Measurements from ENCODE around the gene SLK.
A peak's percentile ranks its signal among the peaks of the same experiment; 100 is the strongest.

Gene SLK

GRCh38 chr10:104031631-104032030 lies 64.7 kb downstream of the SLK start:
- H3K4me3 ChIP-seq (ENCODE audit: low read length), result no peak overlapping the region
- no CpG with 5 or more reads among the region's 2 CpGs for WGBS (ENCODE audit: insufficient coverage, insufficient read length)
- no peaks in the 10 kb centered on the region for H3K9me3 ChIP-seq (ENCODE audit: control insufficient read depth, insufficient read depth, low read length)
- no peak overlapping the region for H3K27ac ChIP-seq (ENCODE audit: low read length)
- H3K36me3 ChIP-seq (ENCODE audit: control insufficient read depth, insufficient read depth, low read length), result no peaks in the 10 kb centered on the region
- no peak for DNase-seq (ENCODE audit: low read depth, low spot score)
- H3K4me1 ChIP-seq (ENCODE audit: control insufficient read depth, insufficient read depth, low read length), result peaks cover 7% of the 10 kb centered on the region
- H3K27me3 ChIP-seq (ENCODE audit: control insufficient read depth, insufficient read depth, low read length), result no peaks in the 10 kb centered on the region

DNA sequence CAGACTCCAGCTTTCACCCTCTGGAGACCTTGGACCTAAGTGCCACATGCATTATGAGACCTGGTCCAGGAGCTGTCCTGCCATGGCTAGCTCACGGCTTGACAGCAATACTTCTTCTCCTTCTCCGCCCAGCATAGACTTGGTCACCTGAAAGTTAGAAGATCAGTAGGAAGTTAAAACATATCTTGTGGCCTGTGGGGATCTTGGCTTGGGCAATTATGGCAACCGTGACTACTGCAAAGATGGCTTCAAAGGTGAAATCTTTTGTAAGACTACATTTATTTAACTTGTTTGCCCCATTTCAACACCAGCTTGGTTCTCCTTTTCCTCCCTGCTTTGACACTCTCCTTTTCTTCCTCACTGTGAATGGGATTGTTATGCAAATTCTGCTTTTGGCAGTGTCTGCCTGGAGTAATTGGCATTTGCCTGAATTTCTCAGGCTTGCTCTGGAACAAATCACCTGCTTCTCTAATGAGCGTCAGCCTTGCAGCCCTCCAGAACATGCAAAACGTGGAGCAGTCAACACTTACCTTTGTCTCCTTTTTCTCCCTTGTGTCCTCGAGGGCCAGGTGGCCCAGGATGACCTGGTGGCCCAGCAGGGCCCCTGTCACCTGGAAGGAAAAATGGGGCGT lies 65.3 kb downstream of the SLK start:
- no peaks in the 10 kb centered on the region for H3K36me3 ChIP-seq (ENCODE audit: control insufficient read depth, insufficient read depth, low read length)
- no peak overlapping the region for H3K4me3 ChIP-seq (ENCODE audit: low read length)
- H3K27ac ChIP-seq (ENCODE audit: low read length), result no peak overlapping the region
- no CpG with 5 or more reads among the region's 7 CpGs for WGBS (ENCODE audit: insufficient coverage, insufficient read length)
- DNase-seq (ENCODE audit: low read depth, low spot score), result peak; percentile 16
- H3K9me3 ChIP-seq (ENCODE audit: control insufficient read depth, insufficient read depth, low read length), result no peaks in the 10 kb centered on the region
- peaks cover 7% of the 10 kb centered on the region for H3K4me1 ChIP-seq (ENCODE audit: control insufficient read depth, insufficient read depth, low read length)
- H3K27me3 ChIP-seq (ENCODE audit: control insufficient read depth, insufficient read depth, low read length), result no peaks in the 10 kb centered on the region

DNA sequence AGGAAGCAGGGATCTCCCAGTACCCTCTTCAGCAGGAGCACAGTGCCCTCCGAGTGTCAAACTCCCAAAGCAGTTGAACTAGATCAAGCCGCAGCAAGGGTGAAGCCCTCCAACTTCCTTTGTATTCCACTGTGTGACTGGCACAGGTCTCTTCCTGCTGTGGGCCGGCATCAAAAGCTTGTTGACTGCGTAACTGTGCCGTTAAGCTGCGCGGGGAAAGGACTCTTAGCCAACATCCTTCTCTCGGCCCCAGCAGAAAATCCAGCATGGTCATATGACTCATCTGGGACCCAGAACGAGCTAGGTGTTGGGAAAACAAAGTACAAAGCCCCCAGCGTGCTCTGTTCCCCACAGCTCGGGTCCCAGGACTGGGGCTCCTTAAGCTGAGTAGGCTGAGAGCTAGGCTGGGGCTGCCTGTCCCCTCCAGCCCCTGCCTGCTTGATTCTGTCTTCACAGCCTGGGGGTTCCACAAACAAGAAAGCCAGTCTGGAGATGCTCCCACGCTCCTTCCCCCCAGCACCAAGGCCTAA lies 66.5 kb downstream of the SLK start:
- no peaks in the 10 kb centered on the region for H3K36me3 ChIP-seq (ENCODE audit: control insufficient read depth, insufficient read depth, low read length)
- H3K27ac ChIP-seq (ENCODE audit: low read length), result no peak overlapping the region
- H3K27me3 ChIP-seq (ENCODE audit: control insufficient read depth, insufficient read depth, low read length), result no peaks in the 10 kb centered on the region
- WGBS (ENCODE audit: insufficient coverage, insufficient read length), result no CpG with 5 or more reads among the region's 12 CpGs
- no peak for DNase-seq (ENCODE audit: low read depth, low spot score)
- H3K9me3 ChIP-seq (ENCODE audit: control insufficient read depth, insufficient read depth, low read length), result no peaks in the 10 kb centered on the region
- peaks cover 7% of the 10 kb centered on the region for H3K4me1 ChIP-seq (ENCODE audit: control insufficient read depth, insufficient read depth, low read length)
- no peak overlapping the region for H3K4me3 ChIP-seq (ENCODE audit: low read length)

DNA sequence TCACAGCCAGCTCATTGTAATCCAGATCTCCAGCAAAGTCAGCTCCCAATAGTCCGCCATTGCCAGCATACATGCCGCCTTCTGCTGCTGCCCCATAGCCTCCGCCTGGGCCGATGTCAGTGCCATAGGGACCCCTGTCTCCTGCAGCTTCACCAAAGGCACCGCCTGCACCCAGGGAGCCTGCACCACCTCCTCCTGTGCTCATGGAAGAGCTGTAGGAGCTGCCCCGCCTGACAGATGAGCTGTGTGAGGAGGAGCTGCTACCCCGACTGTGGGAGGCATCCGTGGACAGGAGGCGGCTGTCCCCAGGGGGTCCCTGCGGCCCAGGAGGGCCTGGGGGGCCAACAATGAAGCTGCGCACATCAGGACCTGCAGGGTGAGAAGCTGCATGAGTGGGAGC lies 67.0 kb downstream of the SLK start:
- peaks cover 7% of the 10 kb centered on the region for H3K4me1 ChIP-seq (ENCODE audit: control insufficient read depth, insufficient read depth, low read length)
- H3K27me3 ChIP-seq (ENCODE audit: control insufficient read depth, insufficient read depth, low read length), result no peaks in the 10 kb centered on the region
- no peaks in the 10 kb centered on the region for H3K9me3 ChIP-seq (ENCODE audit: control insufficient read depth, insufficient read depth, low read length)
- no peak overlapping the region for H3K27ac ChIP-seq (ENCODE audit: low read length)
- H3K4me3 ChIP-seq (ENCODE audit: low read length), result no peak overlapping the region
- DNase-seq (ENCODE audit: low read depth, low spot score), result no peak
- H3K36me3 ChIP-seq (ENCODE audit: control insufficient read depth, insufficient read depth, low read length), result no peaks in the 10 kb centered on the region
- WGBS (ENCODE audit: insufficient coverage, insufficient read length), result no CpG with 5 or more reads among the region's 11 CpGs

DNA sequence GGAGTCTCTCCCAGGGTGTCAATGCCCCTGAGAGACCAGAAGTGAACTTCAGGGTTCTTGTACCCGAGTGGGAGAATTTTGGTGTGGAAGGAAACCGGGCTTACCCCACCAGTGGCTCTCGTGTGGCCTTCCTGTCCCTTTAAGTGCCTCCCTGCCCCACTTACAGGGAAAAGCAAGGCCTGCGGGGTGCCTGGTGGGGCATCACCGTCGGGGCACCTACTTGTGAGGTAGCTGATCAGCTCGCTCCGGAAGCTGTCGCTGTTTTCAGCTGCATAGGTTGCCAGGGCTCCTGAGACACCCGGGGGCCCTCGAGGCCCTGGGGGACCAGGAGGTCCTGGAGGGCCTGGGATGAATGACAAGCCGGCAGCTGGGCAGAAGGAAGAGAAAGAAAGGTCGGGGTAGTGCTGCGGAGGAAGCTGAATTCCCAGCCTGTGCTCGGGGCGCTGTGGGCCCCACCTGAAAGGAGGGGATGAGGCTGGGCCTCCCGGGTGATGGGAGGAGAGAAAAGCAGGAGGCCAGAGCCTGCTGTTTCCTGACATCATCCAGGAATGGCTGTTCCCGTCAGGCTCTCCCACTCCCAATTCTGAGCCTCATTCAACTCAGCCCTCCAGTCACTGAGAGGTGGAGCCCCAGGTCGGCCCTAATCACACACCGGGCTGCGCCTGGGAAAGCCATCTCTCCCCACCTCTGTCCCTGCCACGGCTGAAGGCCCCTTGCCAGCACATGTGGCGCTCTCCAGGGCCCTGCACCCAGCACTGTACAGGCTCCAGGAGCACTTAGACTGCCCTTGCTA lies 67.7 kb downstream of the SLK start:
- DNase-seq (ENCODE audit: low read depth, low spot score), result no peak
- Histone ChIP-seq H3K27me3 (ENCODE audit: control insufficient read depth, insufficient read depth, low read length) (no peaks in the 10 kb centered on the region), H3K36me3 (ENCODE audit: control insufficient read depth, insufficient read depth, low read length) (no peaks in the 10 kb centered on the region), H3K4me1 (ENCODE audit: control insufficient read depth, insufficient read depth, low read length) (peaks cover 7% of the 10 kb centered on the region), H3K4me3 (ENCODE audit: low read length) (no peak overlapping the region), H3K27ac (ENCODE audit: low read length) (no peak overlapping the region), H3K9me3 (ENCODE audit: control insufficient read depth, insufficient read depth, low read length) (no peaks in the 10 kb centered on the region)
- WGBS (ENCODE audit: insufficient coverage, insufficient read length), result no CpG with 5 or more reads among the region's 23 CpGs

DNA sequence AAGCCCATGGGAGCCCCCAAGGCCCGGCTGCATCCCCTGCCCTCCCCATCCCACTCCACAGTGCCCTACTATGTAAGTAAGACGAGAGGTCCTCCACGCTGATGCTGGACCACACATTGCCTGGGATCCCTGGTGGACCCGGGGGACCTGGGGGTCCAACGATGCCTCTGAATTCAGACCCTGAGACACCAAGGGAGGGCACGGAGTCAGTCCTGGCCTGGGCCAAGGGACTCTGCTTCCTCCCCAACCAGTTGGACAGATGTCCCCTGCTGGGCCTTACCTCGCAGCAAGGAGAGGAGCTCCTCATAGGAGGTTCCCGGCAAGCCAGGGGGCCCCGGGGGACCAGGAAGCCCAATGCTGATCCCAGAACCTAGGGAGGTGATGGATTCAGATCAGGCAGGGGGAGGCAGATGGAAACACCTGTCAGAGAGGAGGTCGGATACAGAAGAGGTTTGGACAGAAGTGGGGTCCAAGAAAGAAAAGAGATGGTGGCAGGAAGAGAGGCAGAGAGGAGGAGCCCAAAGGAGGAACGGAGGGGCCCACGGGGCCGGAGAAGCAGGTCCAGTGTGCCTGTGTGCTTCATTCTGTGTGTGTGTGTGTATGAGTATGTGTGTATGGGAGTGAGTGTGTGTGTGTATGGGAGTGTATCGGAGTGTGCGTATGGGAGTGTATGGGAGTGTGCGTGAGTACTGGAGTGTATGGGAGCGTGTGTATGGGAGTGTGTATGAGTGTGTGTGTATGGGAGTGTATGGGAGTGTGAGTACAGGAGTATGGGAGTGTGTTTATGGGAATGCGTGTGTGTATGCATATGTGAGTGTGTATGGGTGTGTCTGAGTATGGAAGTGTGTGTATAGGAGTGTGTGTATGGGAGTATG lies 68.5 kb downstream of the SLK start:
- no peak for DNase-seq (ENCODE audit: low read depth, low spot score)
- H3K4me1 ChIP-seq (ENCODE audit: control insufficient read depth, insufficient read depth, low read length), result peaks cover 7% of the 10 kb centered on the region
- no peaks in the 10 kb centered on the region for H3K27me3 ChIP-seq (ENCODE audit: control insufficient read depth, insufficient read depth, low read length)
- no peaks in the 10 kb centered on the region for H3K36me3 ChIP-seq (ENCODE audit: control insufficient read depth, insufficient read depth, low read length)
- no peak overlapping the region for H3K27ac ChIP-seq (ENCODE audit: low read length)
- WGBS (ENCODE audit: insufficient coverage, insufficient read length), result 100% methylated on average over 4 of the region's 18 CpGs
- no peaks in the 10 kb centered on the region for H3K9me3 ChIP-seq (ENCODE audit: control insufficient read depth, insufficient read depth, low read length)
- H3K4me3 ChIP-seq (ENCODE audit: low read length), result no peak overlapping the region

DNA sequence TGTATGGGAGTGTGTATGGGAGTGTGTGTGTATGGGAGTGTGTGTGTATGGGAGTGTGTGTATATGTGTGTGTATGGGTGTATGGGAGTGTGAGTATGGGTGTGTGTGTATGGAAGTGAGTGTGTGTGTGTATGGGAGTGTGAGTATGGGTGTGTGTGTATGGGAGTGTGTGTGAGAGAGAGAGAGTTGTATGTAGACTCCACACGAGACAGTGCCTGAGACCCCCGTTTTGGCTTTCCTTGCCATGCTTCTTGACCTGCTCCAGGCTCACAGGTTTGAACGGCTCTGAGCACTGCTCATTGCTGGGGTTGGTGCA lies 69.1 kb downstream of the SLK start:
- no peaks in the 10 kb centered on the region for H3K36me3 ChIP-seq (ENCODE audit: control insufficient read depth, insufficient read depth, low read length)
- H3K4me3 ChIP-seq (ENCODE audit: low read length), result no peak overlapping the region
- WGBS (ENCODE audit: insufficient coverage, insufficient read length), result no CpG with 5 or more reads among the region's 3 CpGs

DNA sequence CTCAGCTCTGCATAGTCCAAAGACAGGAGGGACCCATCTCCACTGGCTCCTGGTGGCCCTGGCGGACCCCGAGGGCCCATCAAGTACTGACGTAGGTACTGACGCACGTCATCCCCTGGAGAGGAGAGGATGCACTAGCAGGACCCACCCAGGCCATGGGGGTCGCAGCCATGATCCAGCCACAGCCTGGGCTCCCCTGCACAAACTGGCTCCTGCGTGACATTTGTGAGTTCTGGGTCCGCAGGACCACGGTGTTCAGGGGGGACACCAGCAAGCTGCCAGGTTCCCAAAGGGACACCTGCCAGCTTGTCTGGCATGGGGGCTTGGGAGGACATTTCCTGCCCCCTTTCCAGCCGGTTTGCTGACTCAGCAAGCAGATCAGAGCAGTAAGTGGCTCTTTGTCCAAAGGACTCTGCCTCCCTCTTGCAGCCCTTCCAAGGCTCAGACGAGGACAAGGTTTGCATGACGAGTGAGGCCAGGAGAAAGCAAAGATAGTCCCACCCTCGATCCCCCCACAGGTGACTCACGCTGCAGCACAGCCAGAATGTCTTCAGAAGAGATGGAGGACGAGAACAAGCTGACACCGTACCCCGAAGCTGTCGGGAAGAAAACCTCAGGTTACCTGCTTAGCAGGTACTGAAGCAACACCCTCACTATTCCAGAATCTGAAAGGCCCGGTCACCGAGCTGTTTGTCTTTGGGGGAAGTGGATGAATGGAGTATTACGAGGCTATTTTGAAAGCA lies 69.7 kb downstream of the SLK start:
- Histone ChIP-seq H3K4me3 (ENCODE audit: low read length) (no peak overlapping the region), H3K9me3 (ENCODE audit: control insufficient read depth, insufficient read depth, low read length) (no peaks in the 10 kb centered on the region), H3K4me1 (ENCODE audit: control insufficient read depth, insufficient read depth, low read length) (peaks cover 6% of the 10 kb centered on the region), H3K27me3 (ENCODE audit: control insufficient read depth, insufficient read depth, low read length) (no peaks in the 10 kb centered on the region), H3K27ac (ENCODE audit: low read length) (no peak overlapping the region), H3K36me3 (ENCODE audit: control insufficient read depth, insufficient read depth, low read length) (no peaks in the 10 kb centered on the region)
- DNase-seq (ENCODE audit: low read depth, low spot score), result no peak
- WGBS (ENCODE audit: insufficient coverage, insufficient read length), result 100% methylated on average over 1 of the region's 21 CpGs

More for the DNA sequence above, 69.1 kb downstream of the SLK start:
- Histone ChIP-seq H3K9me3 (ENCODE audit: control insufficient read depth, insufficient read depth, low read length) (no peaks in the 10 kb centered on the region), H3K27ac (ENCODE audit: low read length) (no peak overlapping the region), H3K4me1 (ENCODE audit: control insufficient read depth, insufficient read depth, low read length) (peaks cover 7% of the 10 kb centered on the region), H3K27me3 (ENCODE audit: control insufficient read depth, insufficient read depth, low read length) (no peaks in the 10 kb centered on the region)
- DNase-seq (ENCODE audit: low read depth, low spot score), result no peak

DNA sequence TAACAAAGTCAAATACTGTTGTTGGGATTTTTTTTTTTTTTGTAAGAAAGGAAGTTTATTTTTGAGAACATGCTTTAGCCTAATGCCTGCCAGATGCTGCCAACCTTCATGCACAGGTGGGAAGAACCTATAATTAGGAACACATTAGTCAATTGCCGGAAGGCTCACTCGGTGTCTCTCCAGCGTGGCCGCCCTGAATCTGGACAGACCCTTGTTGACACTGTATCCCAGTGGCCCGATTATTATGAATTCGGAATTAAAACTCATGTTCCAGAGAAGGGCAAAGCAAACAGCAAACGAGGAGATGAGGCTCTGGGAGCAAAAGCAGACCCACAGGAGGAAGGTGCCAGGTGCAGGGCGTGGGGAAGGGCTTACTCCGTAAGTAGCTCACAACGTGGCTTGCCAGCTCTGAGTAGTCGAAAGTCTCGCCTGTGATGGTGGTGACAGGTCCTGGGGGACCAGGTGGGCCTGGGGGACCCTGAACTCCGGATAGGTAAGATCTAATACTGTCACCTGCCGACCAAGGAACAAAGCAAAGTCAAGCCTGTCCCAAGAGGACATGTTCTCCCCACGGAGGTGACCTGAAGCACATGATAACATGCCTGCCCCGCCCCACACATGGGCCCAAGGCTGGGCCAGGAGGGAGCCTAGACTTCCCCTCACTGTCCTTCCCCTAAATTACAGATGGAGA lies 70.5 kb downstream of the SLK start:
- peaks cover 2% of the 10 kb centered on the region; the same call in 1 of the 2 replicates for H3K4me1 ChIP-seq (ENCODE audit: control insufficient read depth, insufficient read depth, low read length)
- H3K27ac ChIP-seq (ENCODE audit: low read length), result no peak overlapping the region
- no peak for DNase-seq (ENCODE audit: low read depth, low spot score)
- no peaks in the 10 kb centered on the region for H3K36me3 ChIP-seq (ENCODE audit: control insufficient read depth, insufficient read depth, low read length)
- no peaks in the 10 kb centered on the region for H3K9me3 ChIP-seq (ENCODE audit: control insufficient read depth, insufficient read depth, low read length)
- no peak overlapping the region for H3K4me3 ChIP-seq (ENCODE audit: low read length)
- no CpG with 5 or more reads among the region's 16 CpGs for WGBS (ENCODE audit: insufficient coverage, insufficient read length)
- no peaks in the 10 kb centered on the region for H3K27me3 ChIP-seq (ENCODE audit: control insufficient read depth, insufficient read depth, low read length)

Measured in iPS DF 6.9 (cell line).